ENCODE results near the gene GTF3C2. TPM values are rescaled to one million over a fixed set of nuclear protein-coding genes. Genes with fewer than 3 reads are reported as not detected.
A peak's percentile ranks its signal among the peaks of the same experiment; 100 is the strongest.

The GTF3C2 gene
- total RNA-seq, 2 donors from 2014 or later = 67.2 to 85.8 TPM

GRCh38 chr2:27316655-27317412 lies 39.7 kb downstream of the GTF3C2 start:
- no peak for ATAC-seq (replicated peaks)
- H3K4me3 Mint-ChIP-seq = no peak overlapping the region
- H3K27me3 Mint-ChIP-seq = no peaks in the 10 kb centered on the region
- peaks cover 22% of the 10 kb centered on the region for H3K36me3 Mint-ChIP-seq (ENCODE audit: low read depth)
- H3K9me3 Mint-ChIP-seq = no peaks in the 10 kb centered on the region
- H3K4me1 Mint-ChIP-seq = peaks cover 6% of the 10 kb centered on the region
- H3K27ac Mint-ChIP-seq = no peak overlapping the region

- no peak overlapping the region for H3K4me3 Mint-ChIP-seq
- ATAC-seq (replicated peaks) = no peak
- no peaks in the 10 kb centered on the region for H3K4me1 Mint-ChIP-seq
- H3K36me3 Mint-ChIP-seq (ENCODE audit: low read depth) = peaks cover 37% of the 10 kb centered on the region
- H3K27me3 Mint-ChIP-seq = no peaks in the 10 kb centered on the region
- H3K27ac Mint-ChIP-seq = no peak overlapping the region
- H3K9me3 Mint-ChIP-seq = no peaks in the 10 kb centered on the region
These were observed 41.4 kb downstream of the GTF3C2 start for GRCh38 chr2:27315122-27315521.

- H3K9me3 Mint-ChIP-seq = no peaks in the 10 kb centered on the region
- peaks cover 41% of the 10 kb centered on the region for H3K36me3 Mint-ChIP-seq (ENCODE audit: low read depth)
- H3K27me3 Mint-ChIP-seq = no peaks in the 10 kb centered on the region
- no peaks in the 10 kb centered on the region for H3K4me1 Mint-ChIP-seq
- no peak overlapping the region for H3K27ac Mint-ChIP-seq
- no peak overlapping the region for H3K4me3 Mint-ChIP-seq
- ATAC-seq (replicated peaks) = no peak
These were observed 41.9 kb downstream of the GTF3C2 start for GRCh38 chr2:27314709-27315108.

- no peaks in the 10 kb centered on the region for H3K9me3 Mint-ChIP-seq
- H3K4me3 Mint-ChIP-seq = no peak overlapping the region
- no peaks in the 10 kb centered on the region for H3K4me1 Mint-ChIP-seq
- no peak for ATAC-seq (replicated peaks)
- no peaks in the 10 kb centered on the region for H3K27me3 Mint-ChIP-seq
- peaks cover 46% of the 10 kb centered on the region for H3K36me3 Mint-ChIP-seq (ENCODE audit: low read depth)
- H3K27ac Mint-ChIP-seq = no peak overlapping the region
These were observed 42.5 kb downstream of the GTF3C2 start for GRCh38 chr2:27313882-27314645.

- no peaks in the 10 kb centered on the region for H3K27me3 Mint-ChIP-seq
- no peak overlapping the region for H3K27ac Mint-ChIP-seq
- H3K4me3 Mint-ChIP-seq = no peak overlapping the region
- peaks cover 46% of the 10 kb centered on the region for H3K36me3 Mint-ChIP-seq (ENCODE audit: low read depth)
- H3K9me3 Mint-ChIP-seq = no peaks in the 10 kb centered on the region
- no peaks in the 10 kb centered on the region for H3K4me1 Mint-ChIP-seq
- ATAC-seq (replicated peaks) = no peak
These were observed 44.4 kb downstream of the GTF3C2 start for GRCh38 chr2:27312152-27312551.

GRCh38 chr2:27309651-27310050 lies 46.9 kb downstream of the GTF3C2 start:
- no peak for ATAC-seq (replicated peaks)
- peaks cover 46% of the 10 kb centered on the region for H3K36me3 Mint-ChIP-seq (ENCODE audit: low read depth)
- H3K27ac Mint-ChIP-seq = no peak overlapping the region
- H3K4me1 Mint-ChIP-seq = no peaks in the 10 kb centered on the region
- H3K27me3 Mint-ChIP-seq = peaks cover 7% of the 10 kb centered on the region
- no peaks in the 10 kb centered on the region for H3K9me3 Mint-ChIP-seq
- no peak overlapping the region for H3K4me3 Mint-ChIP-seq

GRCh38 chr2:27308359-27308881 lies 48.1 kb downstream of the GTF3C2 start, which contains the start of gene UCN:
Gene UCN, minus strand, starts transcription at chr2:27308445. Its CDS starts 550 bp downstream, at chr2:27307895.
- no peaks in the 10 kb centered on the region for H3K4me1 Mint-ChIP-seq
- H3K27me3 Mint-ChIP-seq = peaks cover 12% of the 10 kb centered on the region
- no peaks in the 10 kb centered on the region for H3K9me3 Mint-ChIP-seq
- peak within 1 kb of the TSS; percentile 48 for H3K4me3 Mint-ChIP-seq
- no peak for ATAC-seq (replicated peaks)
- H3K27ac Mint-ChIP-seq = no peak within 1 kb of the TSS
- peaks cover 46% of the 10 kb centered on the region for H3K36me3 Mint-ChIP-seq (ENCODE audit: low read depth)

GRCh38 chr2:27307545-27308358 lies 48.8 kb downstream of the GTF3C2 start:
- Mint-ChIP-seq H3K4me1 (no peaks in the 10 kb centered on the region), H3K4me3 (peak overlapping the region; percentile 48), H3K36me3 (ENCODE audit: low read depth) (peaks cover 45% of the 10 kb centered on the region), H3K27ac (no peak overlapping the region), H3K27me3 (peaks cover 12% of the 10 kb centered on the region), H3K9me3 (no peaks in the 10 kb centered on the region)
- no peak for ATAC-seq (replicated peaks)

- H3K36me3 Mint-ChIP-seq (ENCODE audit: low read depth) = peaks cover 39% of the 10 kb centered on the region
- no peak overlapping the region for H3K27ac Mint-ChIP-seq
- H3K27me3 Mint-ChIP-seq = peaks cover 12% of the 10 kb centered on the region
- H3K4me3 Mint-ChIP-seq = peak overlapping the region; percentile 48
- ATAC-seq (replicated peaks) = no peak
- no peaks in the 10 kb centered on the region for H3K9me3 Mint-ChIP-seq
- H3K4me1 Mint-ChIP-seq = no peaks in the 10 kb centered on the region
These were observed 49.3 kb downstream of the GTF3C2 start for GRCh38 chr2:27307287-27307544.

GRCh38 chr2:27306573-27307286 lies 49.8 kb downstream of the GTF3C2 start:
- ATAC-seq (replicated peaks) = peak; percentile 34
- no peaks in the 10 kb centered on the region for H3K9me3 Mint-ChIP-seq
- H3K27ac Mint-ChIP-seq = no peak overlapping the region
- H3K36me3 Mint-ChIP-seq (ENCODE audit: low read depth) = peaks cover 36% of the 10 kb centered on the region
- no peaks in the 10 kb centered on the region for H3K4me1 Mint-ChIP-seq
- peak overlapping the region; percentile 48 for H3K4me3 Mint-ChIP-seq
- H3K27me3 Mint-ChIP-seq = peaks cover 12% of the 10 kb centered on the region

GRCh38 chr2:27306136-27306535 lies 50.4 kb downstream of the GTF3C2 start:
- Mint-ChIP-seq H3K27ac (no peak overlapping the region), H3K27me3 (peaks cover 12% of the 10 kb centered on the region), H3K36me3 (ENCODE audit: low read depth) (peaks cover 30% of the 10 kb centered on the region), H3K9me3 (no peaks in the 10 kb centered on the region), H3K4me3 (peak overlapping the region; percentile 48), H3K4me1 (no peaks in the 10 kb centered on the region)
- ATAC-seq (replicated peaks) = peak; percentile 15

GRCh38 chr2:27305516-27305915 lies 51.0 kb downstream of the GTF3C2 start:
- Mint-ChIP-seq H3K36me3 (ENCODE audit: low read depth) (peaks cover 25% of the 10 kb centered on the region), H3K4me1 (no peaks in the 10 kb centered on the region), H3K27ac (no peak overlapping the region), H3K27me3 (peaks cover 12% of the 10 kb centered on the region), H3K9me3 (no peaks in the 10 kb centered on the region), H3K4me3 (no peak overlapping the region)
- no peak for ATAC-seq (replicated peaks)

GRCh38 chr2:27304488-27305240 lies 51.9 kb downstream of the GTF3C2 start:
- ATAC-seq (replicated peaks) = no peak
- no peak overlapping the region for H3K27ac Mint-ChIP-seq

More at GRCh38 chr2:27304488-27305240, 51.9 kb downstream of the GTF3C2 start:
- Mint-ChIP-seq H3K27me3 (peaks cover 12% of the 10 kb centered on the region), H3K4me3 (no peak overlapping the region), H3K4me1 (no peaks in the 10 kb centered on the region), H3K9me3 (no peaks in the 10 kb centered on the region), H3K36me3 (ENCODE audit: low read depth) (peaks cover 17% of the 10 kb centered on the region)
